Endometrial microvascular endothelial cells (primary cell): Measurements from ENCODE around the gene IRGQ. TPM values are rescaled to one million over a fixed set of nuclear protein-coding genes. Genes with fewer than 3 reads are reported as not detected.
"Not testable (repeated sequence)": the region's sequence is repeated elsewhere in the genome, so short reads cannot be mapped to it uniquely, and the experiment has no call there.

Experiments
- in situ Hi-C: cut with HindIII; loops from 2 replicates; pipeline ENCODE4 v1.10.0; 2017; ENCODE audit warnings: low sequenced_read_pairs, low pct_unique_long_range_greater_than_20kb; ENCODE audit errors: inconsistent ontology term
- total RNA-seq: library from RNA; depleted of rRNA; stranded (reverse); fragments of >200 nt; gene quantifications from one replicate; pipeline ENCODE4 v1.2.3, GENCODE V29; 2015; ENCODE audit errors: inconsistent ontology term

Gene IRGQ
- total RNA-seq, 1 donor from 2014 or later, result 15.0 TPM

DNA sequence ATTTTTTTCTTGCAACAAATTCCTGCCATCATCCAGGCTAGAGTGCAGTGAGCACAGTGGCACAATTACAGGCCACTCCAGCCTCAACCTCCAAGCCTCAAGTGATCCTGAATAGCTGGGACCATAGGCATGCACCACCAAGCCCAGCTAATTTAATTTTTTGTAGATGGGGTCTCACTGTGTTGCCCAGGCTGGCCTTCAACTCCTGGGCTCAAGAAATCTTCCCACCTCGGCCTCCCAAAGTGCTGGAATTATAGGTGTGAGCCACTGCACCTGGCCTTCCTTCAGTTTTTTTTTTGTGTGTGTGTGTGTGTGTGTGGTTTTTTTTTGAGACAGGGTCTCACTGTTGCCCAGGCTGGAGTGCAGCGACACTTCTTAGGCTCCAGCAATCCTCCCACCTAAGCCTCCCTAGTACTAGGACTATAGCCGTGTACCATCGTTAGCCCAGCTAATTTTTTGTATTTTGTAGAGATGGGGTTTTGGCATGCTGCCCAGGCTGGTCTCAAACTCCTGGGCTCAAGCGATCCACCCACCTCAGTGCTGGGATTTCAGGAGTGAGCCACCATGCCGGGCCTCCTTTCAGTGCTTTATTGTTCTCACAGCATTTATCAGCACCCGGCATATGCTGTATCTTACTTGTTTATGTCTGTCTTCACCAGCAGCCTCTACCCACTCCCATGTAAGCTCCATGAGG, 10.1 kb upstream of the IRGQ start:
- in situ Hi-C loops, result no loop called here

DNA sequence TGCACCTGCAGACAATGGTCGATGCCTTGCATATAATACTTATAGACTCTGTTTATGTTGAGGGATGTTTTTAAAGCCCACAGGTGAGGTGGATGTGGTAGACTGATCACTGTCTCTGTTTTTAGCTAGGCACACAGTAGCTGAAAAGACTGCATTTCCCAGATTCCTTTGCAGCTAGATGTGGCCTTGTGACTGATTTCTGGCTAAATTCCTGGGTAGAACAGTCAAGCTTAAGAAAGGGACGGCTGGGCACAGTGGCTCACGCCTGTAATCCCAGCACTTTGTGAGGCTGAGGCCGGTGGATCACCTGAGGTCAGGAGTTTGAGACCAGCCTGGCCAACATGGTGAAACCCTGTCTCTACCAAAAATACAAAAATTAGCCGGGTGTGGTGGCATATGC, 4.4 kb upstream of the IRGQ start:
- in situ Hi-C loops, result not testable (repeated sequence)

DNA sequence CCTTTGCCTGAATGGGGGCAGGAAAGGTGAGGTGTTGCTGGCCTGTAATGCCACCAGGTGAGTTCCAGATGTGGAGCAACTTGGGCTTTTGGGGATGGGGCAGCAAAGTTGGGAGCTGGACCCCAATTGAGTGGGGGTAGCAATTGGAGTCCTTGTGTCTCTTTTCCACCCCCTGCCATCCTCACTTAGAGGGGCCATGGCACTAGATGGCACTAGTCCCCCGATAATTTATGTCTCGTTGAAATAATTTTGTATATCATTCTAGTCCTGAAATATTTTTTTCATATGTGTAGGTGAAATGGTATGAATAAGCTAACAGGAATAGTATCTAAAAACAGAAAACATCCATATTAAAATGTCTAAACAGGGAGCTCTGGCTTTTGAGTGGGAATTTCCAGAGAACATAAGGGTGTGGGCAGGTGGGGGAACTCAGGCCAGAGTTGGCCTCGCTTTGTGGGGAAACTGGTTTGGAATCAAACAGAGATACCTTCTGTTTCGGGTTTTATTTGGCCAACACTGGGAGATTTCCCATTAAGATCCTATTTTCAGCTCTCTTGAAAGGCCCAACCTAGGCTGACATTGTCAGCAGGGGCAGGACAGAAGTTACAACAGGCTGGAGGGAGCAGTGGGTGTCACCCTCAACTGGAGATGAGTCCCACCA, 3.8 kb upstream of the IRGQ start:
- in situ Hi-C loops, result no loop called here

DNA sequence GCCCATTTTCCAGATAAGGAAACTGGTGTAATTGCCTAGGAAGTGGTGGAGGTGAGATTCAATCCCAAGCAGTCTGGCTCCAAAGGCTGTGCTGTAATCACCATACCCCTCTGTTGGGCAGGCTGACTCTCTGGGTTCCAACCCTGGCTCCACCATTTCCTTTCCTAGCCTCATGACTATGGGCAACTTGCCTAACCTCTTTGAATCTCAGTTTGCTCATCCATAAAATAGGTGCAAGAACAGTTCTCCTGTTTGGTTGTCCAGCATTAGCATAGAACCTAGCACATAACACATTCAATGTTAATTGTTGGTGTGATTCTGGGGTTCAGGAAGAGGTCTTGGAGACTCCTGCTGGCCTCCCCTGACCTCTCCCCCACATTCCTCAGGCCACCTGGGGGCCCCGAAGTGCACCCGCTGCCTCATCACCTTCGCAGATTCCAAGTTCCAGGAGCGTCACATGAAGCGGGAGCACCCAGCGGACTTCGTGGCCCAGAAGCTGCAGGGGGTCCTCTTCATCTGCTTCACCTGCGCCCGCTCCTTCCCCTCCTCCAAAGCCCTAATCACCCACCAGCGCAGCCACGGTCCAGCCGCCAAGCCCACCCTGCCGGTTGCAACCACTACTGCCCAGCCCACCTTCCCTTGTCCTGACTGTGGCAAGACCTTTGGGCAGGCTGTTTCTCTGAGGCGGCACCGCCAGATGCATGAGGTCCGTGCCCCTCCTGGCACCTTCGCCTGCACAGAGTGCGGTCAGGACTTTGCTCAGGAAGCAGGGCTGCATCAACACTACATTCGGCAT, 2.7 kb upstream of the IRGQ start:
- in situ Hi-C loops, result no loop called here

DNA sequence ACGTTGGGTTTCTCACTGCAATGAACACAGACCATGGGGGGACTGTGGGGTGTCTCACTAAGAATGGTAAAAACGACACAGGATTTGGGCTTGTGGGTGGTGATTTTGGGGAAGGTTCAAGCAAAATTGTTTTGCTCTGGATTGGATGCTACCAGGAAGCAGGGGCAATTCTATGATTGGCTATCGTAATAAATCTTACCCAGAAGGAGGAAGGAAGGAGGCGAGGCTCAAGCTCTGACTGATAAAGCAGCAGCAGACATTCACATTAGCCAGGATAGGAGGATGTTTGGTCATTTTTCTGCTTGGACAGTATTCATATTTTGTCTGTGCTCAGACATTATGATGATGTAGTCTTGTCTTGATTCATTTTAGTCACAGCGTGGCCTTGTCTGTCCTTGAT, 1.9 kb upstream of the IRGQ start:
- in situ Hi-C loops, result no loop called here

DNA sequence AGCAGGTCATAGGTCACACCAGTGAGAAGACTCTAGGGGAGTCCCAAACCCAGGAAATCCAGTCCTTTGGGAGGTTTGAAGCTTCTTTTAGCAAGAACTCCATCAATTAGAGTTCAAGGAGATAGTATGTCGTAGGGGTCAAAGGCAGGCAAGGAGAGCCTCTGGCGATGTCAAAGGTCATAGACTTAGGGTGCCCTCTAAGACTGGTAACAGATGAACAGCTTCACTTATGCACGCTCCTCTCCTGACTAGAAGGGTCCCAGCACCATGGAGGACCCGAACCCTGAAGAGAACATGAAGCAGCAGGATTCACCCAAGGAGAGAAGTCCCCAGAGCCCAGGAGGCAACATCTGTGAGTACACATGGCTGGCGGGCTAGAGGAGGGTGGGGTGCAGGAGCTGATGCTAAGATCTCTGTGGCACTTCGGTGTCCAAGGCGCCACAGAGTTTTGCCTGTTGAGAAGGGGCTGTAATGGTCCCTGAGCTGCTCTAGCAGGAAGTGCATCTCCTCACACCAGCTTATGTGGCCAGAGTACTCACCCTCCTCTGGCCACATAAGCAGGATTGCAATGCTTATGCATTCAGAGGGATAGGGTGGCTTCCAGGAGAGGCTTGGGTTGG, 1.0 kb upstream of the IRGQ start:
- in situ Hi-C loops, result no loop called here

DNA sequence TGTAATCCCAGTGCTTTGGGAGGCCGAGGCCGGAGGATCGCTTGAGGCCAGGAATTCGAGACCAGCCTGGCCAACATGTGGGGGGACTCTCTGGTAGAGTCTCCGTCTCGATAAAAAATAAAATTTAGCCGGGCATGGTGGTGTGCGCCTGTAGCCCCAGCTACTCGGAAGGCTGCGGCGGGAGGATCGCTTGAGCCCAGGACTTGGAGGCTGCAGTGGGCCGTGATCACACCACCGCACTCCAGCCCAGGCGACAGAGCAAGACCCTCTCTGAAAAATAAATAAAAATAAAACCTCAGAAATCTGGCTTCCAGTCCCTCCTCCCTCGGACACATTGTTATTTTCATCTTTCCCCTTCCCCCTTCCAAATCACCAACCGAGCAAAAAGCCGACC, 332 bp downstream of the IRGQ start:
- in situ Hi-C loops, result no loop called here

DNA sequence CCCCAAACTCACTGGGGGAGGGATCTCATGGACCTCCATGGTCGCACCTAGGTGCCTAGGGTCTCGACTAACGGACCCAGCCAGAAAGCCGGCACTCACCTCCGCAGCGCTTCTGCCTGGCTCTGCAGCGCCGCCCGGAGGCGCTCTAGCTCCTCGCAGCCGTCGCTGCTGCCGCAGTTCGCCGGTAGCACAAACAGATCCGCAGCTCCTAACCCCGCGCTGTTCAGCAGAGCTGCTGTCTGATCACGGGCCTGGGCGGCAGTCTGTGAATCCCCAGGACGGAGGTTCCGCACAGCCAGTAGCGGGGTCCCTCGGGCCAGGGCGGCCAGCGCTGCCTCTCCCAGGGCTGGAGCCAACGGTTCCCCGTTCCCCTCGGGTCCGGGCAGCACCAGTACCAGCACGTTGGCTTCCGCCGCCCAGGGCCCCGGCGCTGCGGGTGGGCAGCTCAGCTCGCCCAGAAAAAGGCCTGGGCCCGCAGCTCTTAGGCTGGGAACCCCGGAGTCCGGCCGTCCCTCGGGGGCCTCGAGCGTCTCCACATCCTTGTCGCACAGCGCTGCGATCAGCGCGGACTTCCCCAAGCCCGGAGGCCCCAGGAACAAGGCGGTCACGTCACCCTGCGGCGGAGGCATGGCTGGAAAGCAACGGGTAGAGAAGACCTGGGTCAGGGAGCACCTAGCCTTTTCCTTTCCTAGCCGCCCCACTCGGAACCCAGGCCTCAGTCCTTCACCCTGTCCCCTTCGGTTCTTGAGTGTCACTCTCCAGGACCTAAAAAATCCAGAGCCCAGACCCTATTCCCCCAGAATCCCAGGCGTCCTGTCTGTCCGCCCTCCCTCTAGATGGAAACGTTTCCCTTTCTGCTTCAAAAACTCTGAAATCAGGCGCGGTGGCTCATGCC, 977 bp downstream of the IRGQ start:
- in situ Hi-C loops, result no loop called here

DNA sequence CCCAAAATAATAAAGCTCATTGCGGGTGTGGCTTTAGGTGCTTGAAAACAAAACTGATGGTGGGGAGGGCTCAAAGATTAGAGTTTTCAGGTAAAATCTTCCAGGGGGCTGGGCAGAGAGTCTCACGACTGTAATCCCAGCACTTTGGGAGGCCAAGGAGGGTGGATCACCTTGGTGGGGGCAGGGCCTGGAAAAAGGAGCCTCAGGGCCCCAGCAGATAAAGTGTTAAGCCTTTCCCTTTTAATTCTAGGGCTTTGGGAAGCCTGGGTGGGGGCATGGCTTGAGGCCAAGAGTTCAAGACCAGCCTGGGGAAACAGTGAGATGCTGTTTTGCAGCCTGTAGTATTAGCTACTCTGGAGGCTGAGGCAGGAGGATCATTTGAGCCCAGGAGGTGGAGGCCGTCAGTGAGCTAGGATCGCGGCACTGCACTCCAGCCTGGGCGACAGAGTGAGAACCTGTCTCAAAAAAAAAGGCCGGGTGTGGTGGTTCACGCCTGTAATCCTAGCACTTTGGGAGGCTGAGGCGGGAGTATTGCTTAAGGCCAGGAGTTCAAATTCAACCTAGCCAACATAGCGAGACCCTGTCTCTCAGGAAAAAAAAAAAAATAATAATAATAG, 1.7 kb downstream of the IRGQ start:
- in situ Hi-C loops, result no loop called here

DNA sequence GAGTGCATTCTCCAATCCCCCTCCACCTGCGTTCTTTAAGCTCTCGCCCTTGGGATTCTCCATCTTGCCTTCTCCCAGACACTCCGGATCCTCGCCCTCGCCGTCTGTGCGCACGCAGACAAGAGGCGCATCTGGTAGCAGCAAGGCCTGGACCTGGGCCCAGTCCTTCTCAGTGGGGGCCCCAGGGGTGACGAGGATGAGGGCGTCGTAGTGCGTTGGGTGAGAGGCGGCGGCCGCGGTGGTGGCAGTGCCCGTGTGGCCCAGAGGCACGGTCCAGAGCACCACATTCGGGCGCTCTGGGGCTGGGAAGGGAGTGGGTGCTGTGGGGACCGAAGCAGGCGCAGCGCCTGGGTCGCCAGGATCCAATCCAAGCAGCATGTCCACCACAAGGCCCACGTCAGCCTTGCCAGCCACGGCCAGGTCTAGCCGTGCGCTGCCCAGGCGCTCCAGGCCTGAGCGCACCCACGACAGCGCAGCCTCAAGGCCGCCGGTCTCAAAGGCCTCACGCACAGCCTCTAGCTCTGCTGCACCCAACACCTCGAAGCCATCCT, 3.1 kb downstream of the IRGQ start:
- in situ Hi-C loops, result no loop called here

DNA sequence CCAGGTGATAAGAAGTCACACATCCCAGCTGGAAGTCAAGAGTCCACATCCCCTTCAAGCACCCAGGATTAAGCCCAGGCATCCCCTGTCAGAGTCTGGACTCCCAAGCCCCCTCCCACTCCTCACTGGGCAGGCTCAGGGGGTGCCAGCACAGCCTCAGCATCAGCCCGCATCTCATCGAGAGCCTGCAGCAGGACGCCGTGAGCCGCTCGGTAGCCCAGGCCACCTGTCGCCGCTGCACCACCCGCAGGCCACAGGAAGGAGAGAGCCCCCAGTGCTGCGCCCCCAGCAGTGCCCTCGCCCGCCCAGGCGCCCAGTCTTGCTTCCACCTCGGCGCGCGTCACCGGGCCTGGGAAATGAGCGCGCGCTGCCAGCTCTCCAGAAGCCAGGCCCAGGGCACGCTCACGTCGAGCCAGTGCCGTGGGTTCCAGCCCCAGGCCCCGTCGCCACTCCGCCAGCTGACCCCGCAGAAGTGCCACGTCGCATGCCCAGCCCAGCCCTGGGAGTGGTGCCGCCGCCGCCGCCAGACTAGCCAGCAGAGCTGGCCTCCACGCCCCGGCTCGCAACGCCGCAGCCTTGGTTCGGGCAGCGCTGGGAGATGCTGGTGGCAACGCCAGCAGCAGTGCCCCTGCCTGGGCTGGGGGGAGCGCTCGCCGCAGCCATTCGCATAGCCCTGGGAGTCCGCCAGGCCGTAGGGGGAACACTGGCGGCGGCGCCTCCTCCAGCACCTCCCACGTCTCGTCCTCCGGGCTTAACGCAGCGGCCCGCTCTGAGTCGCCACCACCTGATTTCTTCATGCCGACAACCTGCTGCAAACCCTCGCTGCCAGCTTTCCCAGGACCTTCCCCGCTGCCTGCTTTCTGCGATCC, 3.8 kb downstream of the IRGQ start:
- in situ Hi-C loops, result no loop called here

DNA sequence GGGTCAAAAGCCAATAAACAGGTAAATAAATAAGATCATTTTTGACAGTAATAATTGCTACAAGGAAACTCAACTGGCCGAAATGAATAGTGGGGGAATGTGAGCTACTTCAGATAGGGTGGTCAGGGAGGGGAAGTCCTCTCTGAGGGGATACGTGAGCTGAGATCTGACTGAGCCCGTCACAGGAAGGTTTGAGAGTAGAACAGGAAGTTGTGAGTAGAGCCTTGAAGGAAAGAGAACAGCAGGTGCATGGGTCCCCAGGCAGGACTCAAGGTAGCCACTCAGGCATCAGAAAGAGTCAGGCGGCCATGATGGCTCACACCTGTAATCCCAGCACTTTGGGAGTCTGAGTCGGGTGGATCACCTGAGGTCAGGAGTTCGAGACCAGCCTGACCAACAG, 6.3 kb downstream of the IRGQ start:
- in situ Hi-C loops, result no loop called here

DNA sequence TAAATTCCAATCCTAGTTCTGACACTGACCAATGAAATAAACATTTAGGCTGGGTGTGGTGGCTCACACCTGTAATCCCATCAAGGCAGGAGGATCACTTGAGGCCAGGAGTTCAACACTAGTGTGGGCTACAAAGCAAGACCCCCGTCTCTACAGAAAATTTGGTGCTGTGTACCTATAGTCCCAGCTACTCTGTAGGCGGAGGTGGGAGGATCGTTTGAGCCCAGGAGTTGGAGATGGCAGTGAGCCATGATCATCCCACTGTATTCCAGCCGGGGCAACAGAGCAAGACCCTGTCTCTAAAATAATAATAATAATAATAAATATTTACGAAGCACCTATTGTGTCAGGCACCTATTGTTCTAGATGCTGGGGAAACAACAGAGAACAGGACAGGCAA, 6.7 kb downstream of the IRGQ start:
- in situ Hi-C loops, result no loop called here

DNA sequence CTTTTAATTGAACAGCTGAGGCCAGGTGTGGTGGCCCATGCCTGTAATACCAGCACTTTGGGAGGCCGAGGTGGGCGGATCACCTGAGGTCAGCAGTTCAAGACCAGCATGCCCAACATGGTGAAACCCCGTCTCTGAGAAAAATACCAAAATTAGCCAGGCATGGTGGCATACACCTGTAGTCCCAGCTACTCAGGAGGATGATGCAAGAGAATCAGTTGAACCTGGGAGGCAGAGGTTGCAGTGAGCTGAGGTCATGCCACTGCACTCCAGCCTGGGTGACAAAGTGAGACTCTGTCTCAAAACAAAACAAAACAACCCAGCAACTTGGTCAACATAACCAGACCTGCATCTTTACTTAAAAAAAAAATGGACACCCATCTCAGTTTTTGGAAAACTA, 8.9 kb downstream of the IRGQ start:
- in situ Hi-C loops, result not testable (repeated sequence)

DNA sequence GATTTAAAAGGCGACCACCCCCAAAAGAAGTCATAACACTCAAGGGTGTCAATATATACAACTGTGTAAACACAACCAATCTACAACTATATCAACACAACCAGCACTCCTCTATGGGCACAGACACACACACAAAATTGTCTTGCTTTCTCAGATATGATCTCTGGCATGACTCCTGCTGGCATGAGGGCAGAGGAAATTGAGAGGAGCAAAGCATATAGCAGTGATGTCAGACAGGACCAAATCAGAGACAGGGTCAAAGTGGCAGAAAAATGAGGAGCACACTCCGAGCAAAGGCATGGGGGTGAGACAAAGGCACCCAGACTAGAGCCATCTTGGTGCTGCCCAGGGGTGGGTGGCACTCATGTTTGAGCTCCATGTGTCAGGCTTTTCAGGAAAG, 9.6 kb downstream of the IRGQ start:
- in situ Hi-C loops, result no loop called here

DNA sequence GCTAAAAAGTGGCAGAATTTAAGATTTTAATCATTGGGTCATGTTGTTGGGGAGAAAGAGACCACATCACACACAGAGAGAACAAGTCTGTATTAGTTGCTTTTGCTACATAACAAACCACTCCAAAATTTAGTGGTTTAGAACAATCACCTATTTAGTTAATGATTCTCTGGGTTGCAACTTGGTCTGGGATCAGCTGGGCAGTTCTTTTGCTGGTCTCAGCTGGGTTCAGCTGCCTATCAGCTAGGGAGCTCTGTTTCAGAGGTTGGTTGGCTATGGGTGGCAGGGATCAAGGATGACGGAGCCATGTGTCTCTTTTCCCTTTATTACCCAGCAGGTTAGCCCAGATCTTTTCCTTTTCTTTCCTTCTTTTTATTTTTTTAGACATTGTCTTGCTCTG, 11.4 kb downstream of the IRGQ start:
- in situ Hi-C loops, result no loop called here

DNA sequence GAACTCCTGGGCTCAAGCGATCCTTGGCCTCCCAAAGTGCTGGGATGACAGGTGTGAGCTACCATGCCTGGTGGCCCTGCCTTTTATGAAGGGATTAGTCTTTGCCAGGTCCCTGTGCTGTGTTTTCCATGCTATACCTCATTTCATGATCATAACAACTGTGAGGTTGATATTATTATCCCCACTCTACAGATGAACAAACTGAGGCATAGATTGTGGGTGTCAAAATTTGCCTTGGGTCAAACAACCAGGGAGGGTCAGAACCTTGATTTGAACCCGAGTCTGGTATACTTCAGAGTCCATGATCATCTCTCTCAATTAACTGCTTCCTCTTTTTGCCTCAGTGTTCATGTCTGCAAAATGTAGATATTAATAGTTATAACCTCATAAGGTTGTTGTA, 13.4 kb downstream of the IRGQ start:
- in situ Hi-C loops, result no loop called here
